HCT116 (cell line): ENCODE measurements around the gene UBN1.

ENCODE experiments used
- CTCF ChIP-seq, 3 experiments: fragments of 200-600 bp in 1 of 3; sonication (generic) in 1 of 3; IDR thresholded peaks in 2 of 3; conservative IDR thresholded peaks in 1 of 3; 2 replicates each; pipeline ENCODE4 v1.5.1; 2012 to 2017; ENCODE audit warnings: low read depth in 2 of 3, low read length in 2 of 3, antibody characterized with exemption in 1 of 3, borderline replicate concordance in 1 of 3, control low read depth in 1 of 3, mild to moderate bottlenecking in 1 of 3, mixed read lengths in 1 of 3, mixed run types in 1 of 3, moderate library complexity in 1 of 3; ENCODE audit not compliant: insufficient read depth in 1 of 3
- POLR2AphosphoS5 ChIP-seq: IDR thresholded peaks from 2 replicates; pipeline ENCODE4 v1.6.1; 2011; ENCODE audit warnings: mild to moderate bottlenecking, low read depth, low read length, moderate library complexity

- no peak for TF ChIP-seq CTCF (IDR thresholded peaks at IDR 0.05 in 2 of 3, conservative IDR thresholded peaks at IDR 0.05 in 1 of 3; ENCODE audit: borderline replicate concordance in 1 of 3, insufficient read depth in 1 of 3, low read depth in 2 of 3, low read length in 2 of 3)
- no peak for TF ChIP-seq POLR2AphosphoS5
These were observed 46.8 kb upstream of the UBN1 start for GRCh38 chr16:4800290-4801041.
